IPS-18c (cell line): ENCODE measurements around the gene TFEB.

ENCODE experiments used
- H3K4me3 ChIP-seq: 2 replicates; pipeline ENCODE4 v1.7.0; 2013; ENCODE audit warnings: low read depth, mild to moderate bottlenecking, low read length, moderate library complexity; ENCODE audit not compliant: insufficient read depth
- H3K9me3 ChIP-seq: one replicate; pipeline ENCODE4 v1.6.1; 2013; ENCODE audit warnings: mild to moderate bottlenecking, low read length, moderate library complexity; ENCODE audit not compliant: control insufficient read depth, insufficient read depth

Gene TFEB

GRCh38 chr6:41735427-41736185 lies at the start of gene TFEB:
TFEB (minus strand) TSS chr6:41735608; CDS start chr6:41691213, 44,395 bp downstream.
- H3K4me3 ChIP-seq, result peak within 1 kb of the TSS; percentile 70
- no peaks in the 10 kb centered on the region for H3K9me3 ChIP-seq

- no peak overlapping the region for H3K4me3 ChIP-seq
- no peaks in the 10 kb centered on the region for H3K9me3 ChIP-seq
Measured at GRCh38 chr6:41784581-41785171, 49.3 kb upstream of the TFEB start.

GRCh38 chr6:41783106-41783780 lies 47.8 kb upstream of the TFEB start:
- Histone ChIP-seq H3K9me3 (no peaks in the 10 kb centered on the region), H3K4me3 (no peak overlapping the region)

- no peaks in the 10 kb centered on the region for H3K9me3 ChIP-seq
- H3K4me3 ChIP-seq, result peak overlapping the region; percentile 59; the same call in 1 of the 2 replicates
Measured at GRCh38 chr6:41781366-41781730, 45.9 kb upstream of the TFEB start.

- no peaks in the 10 kb centered on the region for H3K9me3 ChIP-seq
- peak within 1 kb of the TSS; percentile 74 for H3K4me3 ChIP-seq
Measured at GRCh38 chr6:41780551-41781365, 45.4 kb upstream of the TFEB start, which contains the start of gene PRICKLE4. PRICKLE4 (plus strand) TSS chr6:41780782; CDS start chr6:41783474, 2,692 bp downstream.

- no peaks in the 10 kb centered on the region for H3K9me3 ChIP-seq
- H3K4me3 ChIP-seq, result peak within 1 kb of the TSS; percentile 74
Measured at GRCh38 chr6:41779788-41780550, 44.6 kb upstream of the TFEB start, which contains the start of gene FRS3. FRS3 (minus strand) TSS chr6:41779900; CDS start chr6:41776987, 2,913 bp downstream.

GRCh38 chr6:41779336-41779735 lies 43.9 kb upstream of the TFEB start:
- H3K4me3 ChIP-seq, result peak overlapping the region; percentile 74
- no peaks in the 10 kb centered on the region for H3K9me3 ChIP-seq

- peak overlapping the region; percentile 74 for H3K4me3 ChIP-seq
- no peaks in the 10 kb centered on the region for H3K9me3 ChIP-seq
Measured at GRCh38 chr6:41778895-41779294, 43.5 kb upstream of the TFEB start.

GRCh38 chr6:41777551-41778285 lies 42.3 kb upstream of the TFEB start:
- no peaks in the 10 kb centered on the region for H3K9me3 ChIP-seq
- no peak overlapping the region for H3K4me3 ChIP-seq

- Histone ChIP-seq H3K9me3 (no peaks in the 10 kb centered on the region), H3K4me3 (no peak overlapping the region)
Measured at GRCh38 chr6:41775293-41775882, 40.0 kb upstream of the TFEB start.

GRCh38 chr6:41774841-41775240 lies 39.4 kb upstream of the TFEB start:
- no peaks in the 10 kb centered on the region for H3K9me3 ChIP-seq
- H3K4me3 ChIP-seq, result no peak overlapping the region

GRCh38 chr6:41771058-41771983 lies 35.9 kb upstream of the TFEB start:
- no peaks in the 10 kb centered on the region for H3K9me3 ChIP-seq
- H3K4me3 ChIP-seq, result no peak overlapping the region

- Histone ChIP-seq H3K4me3 (no peak overlapping the region), H3K9me3 (no peaks in the 10 kb centered on the region)
Measured at GRCh38 chr6:41770381-41771057, 35.1 kb upstream of the TFEB start.

- Histone ChIP-seq H3K9me3 (no peaks in the 10 kb centered on the region), H3K4me3 (no peak overlapping the region)
Measured at GRCh38 chr6:41769376-41769775, 34.0 kb upstream of the TFEB start.
